DND-41 (cell line): Measurements from ENCODE around the gene RNF128.

Experiments
- EZH2 ChIP-seq: IDR thresholded peaks from 3 replicates; pipeline ENCODE4 v1.6.1; 2012; ENCODE audit warnings: borderline replicate concordance, low read depth, mild to moderate bottlenecking, moderate library complexity, low read length, inconsistent platforms; ENCODE audit not compliant: severe bottlenecking
- TF ChIP-seq, protein P1 (sequence below): IDR thresholded peaks from 2 replicates; pipeline ENCODE4 v1.5.1; 2012; ENCODE audit warnings: borderline replicate concordance, low read length, moderate library complexity, mild to moderate bottlenecking; ENCODE audit not compliant: poor library complexity, severe bottlenecking; ENCODE audit errors: extremely low read depth

DNA sequence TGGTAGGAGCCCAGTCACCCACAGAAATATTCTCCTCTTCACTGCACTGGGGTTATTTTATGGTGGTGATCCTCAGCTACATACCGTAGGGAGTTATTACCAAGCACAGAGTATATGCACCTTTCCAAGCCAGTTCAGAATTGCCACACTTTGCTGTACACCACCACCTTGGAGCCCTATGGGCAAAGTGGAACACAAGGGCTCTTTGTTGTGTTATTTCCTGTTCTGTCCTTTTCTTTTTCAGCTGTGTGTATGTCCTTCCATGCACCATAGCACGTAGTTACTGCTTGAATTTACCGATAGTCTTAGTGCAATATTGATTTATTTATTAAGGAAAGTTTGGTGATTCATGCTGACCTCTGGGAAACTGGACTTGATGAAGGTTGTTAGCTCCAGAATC, 8.3 kb downstream of the RNF128 start:
- TF ChIP-seq, protein P1, sequence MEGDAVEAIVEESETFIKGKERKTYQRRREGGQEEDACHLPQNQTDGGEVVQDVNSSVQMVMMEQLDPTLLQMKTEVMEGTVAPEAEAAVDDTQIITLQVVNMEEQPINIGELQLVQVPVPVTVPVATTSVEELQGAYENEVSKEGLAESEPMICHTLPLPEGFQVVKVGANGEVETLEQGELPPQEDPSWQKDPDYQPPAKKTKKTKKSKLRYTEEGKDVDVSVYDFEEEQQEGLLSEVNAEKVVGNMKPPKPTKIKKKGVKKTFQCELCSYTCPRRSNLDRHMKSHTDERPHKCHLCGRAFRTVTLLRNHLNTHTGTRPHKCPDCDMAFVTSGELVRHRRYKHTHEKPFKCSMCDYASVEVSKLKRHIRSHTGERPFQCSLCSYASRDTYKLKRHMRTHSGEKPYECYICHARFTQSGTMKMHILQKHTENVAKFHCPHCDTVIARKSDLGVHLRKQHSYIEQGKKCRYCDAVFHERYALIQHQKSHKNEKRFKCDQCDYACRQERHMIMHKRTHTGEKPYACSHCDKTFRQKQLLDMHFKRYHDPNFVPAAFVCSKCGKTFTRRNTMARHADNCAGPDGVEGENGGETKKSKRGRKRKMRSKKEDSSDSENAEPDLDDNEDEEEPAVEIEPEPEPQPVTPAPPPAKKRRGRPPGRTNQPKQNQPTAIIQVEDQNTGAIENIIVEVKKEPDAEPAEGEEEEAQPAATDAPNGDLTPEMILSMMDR: no peak
- no peak for TF ChIP-seq EZH2
